Hematopoietic multipotent progenitor cell treated with erythropoietin and hydrocortisone succinate and interleukin-3 and kit ligand, for 15 days (in vitro differentiated cells): Measurements from ENCODE around the gene PWWP2B.
"Not testable (repeated sequence)": the region's sequence is repeated elsewhere in the genome, so short reads cannot be mapped to it uniquely, and the experiment has no call there.

Source experiments
- DNase-seq: peaks from one replicate; pipeline ENCODE4 v3.0.0-alpha.2; 2015; ENCODE audit warnings: low spot score

PWWP2B gene

GRCh38 chr10:132381741-132382140, 15.3 kb upstream of the PWWP2B start:
- no peak for DNase-seq

GRCh38 chr10:132382231-132382922, 14.6 kb upstream of the PWWP2B start:
- no peak for DNase-seq

GRCh38 chr10:132383101-132383500, 13.9 kb upstream of the PWWP2B start:
- no peak for DNase-seq

- DNase-seq = no peak
Observed at GRCh38 chr10:132383751-132384196, 13.2 kb upstream of the PWWP2B start.

GRCh38 chr10:132384618-132385388, 12.2 kb upstream of the PWWP2B start:
- DNase-seq = no peak

GRCh38 chr10:132385389-132385667, 11.7 kb upstream of the PWWP2B start:
- no peak for DNase-seq

- no peak for DNase-seq
Observed at GRCh38 chr10:132385721-132386418, 11.1 kb upstream of the PWWP2B start.

GRCh38 chr10:132386419-132386831, 10.6 kb upstream of the PWWP2B start:
- DNase-seq = no peak

- not testable (repeated sequence) for DNase-seq
Observed at GRCh38 chr10:132386896-132387295, 10.1 kb upstream of the PWWP2B start.

- DNase-seq = peak; percentile 20
Observed at GRCh38 chr10:132387764-132388210, 9.2 kb upstream of the PWWP2B start.

GRCh38 chr10:132388891-132389432, 8.0 kb upstream of the PWWP2B start:
- DNase-seq = no peak

- no peak for DNase-seq
Observed at GRCh38 chr10:132389433-132390169, 7.4 kb upstream of the PWWP2B start.

GRCh38 chr10:132390170-132390920, 6.7 kb upstream of the PWWP2B start:
- no peak for DNase-seq

- no peak for DNase-seq
Observed at GRCh38 chr10:132390921-132391675, 5.9 kb upstream of the PWWP2B start.

GRCh38 chr10:132391676-132392020, 5.4 kb upstream of the PWWP2B start:
- no peak for DNase-seq

GRCh38 chr10:132392184-132392800, 4.7 kb upstream of the PWWP2B start:
- no peak for DNase-seq

GRCh38 chr10:132392811-132393694, 3.9 kb upstream of the PWWP2B start:
- no peak for DNase-seq

GRCh38 chr10:132393695-132394181, 3.3 kb upstream of the PWWP2B start:
- no peak for DNase-seq
